Heart right ventricle (tissue), 16 donors: ENCODE results near the gene RTL9. TPM values are rescaled to one million over a fixed set of nuclear protein-coding genes. Genes with fewer than 3 reads are reported as not detected.

Experiments
- ATAC-seq, 8 donors: fragments of 200-7000 bp; cut with Tn5 transposase; one replicate each; pipeline ENCODE4 v1.9.1; 2020; ENCODE audit warnings: mild to moderate bottlenecking in 8 of 8, moderate library complexity in 8 of 8, moderate number of reproducible peaks in 1 of 8
- DNase-seq, 2 donors: peaks; one replicate each; pipeline ENCODE4 v3.0.0-alpha.2; 2020
- H3K27ac ChIP-seq, 10 donors: fragments of 200-600 bp; sonication (generic) in 2 of 10; one replicate each; pipeline versions ENCODE4 v1.5.0 to v1.8.0; 2020 to 2022; ENCODE audit warnings: mild to moderate bottlenecking in 3 of 10
- H3K27me3 ChIP-seq, 7 donors: fragments of 200-600 bp; one replicate each; pipeline ENCODE4 v1.8.0; 2021 to 2022; ENCODE audit warnings: mild to moderate bottlenecking in 2 of 7
- H3K36me3 ChIP-seq, 9 donors: fragments of 200-600 bp; sonication (generic) in 1 of 9; one replicate each; pipeline versions ENCODE4 v1.5.0 to v1.8.0; 2020 to 2022; ENCODE audit warnings: mild to moderate bottlenecking in 2 of 9
- H3K4me1 ChIP-seq, 9 donors: fragments of 200-600 bp; sonication (generic) in 1 of 9; one replicate each; pipeline versions ENCODE4 v1.5.0 to v1.8.0; 2020 to 2022; ENCODE audit warnings: mild to moderate bottlenecking in 4 of 9
- H3K4me3 ChIP-seq, 10 donors: fragments of 200-600 bp; sonication (generic) in 2 of 10; one replicate each; pipeline versions ENCODE4 v1.5.0 to v1.8.0; 2020 to 2022; ENCODE audit warnings: mild to moderate bottlenecking in 7 of 10, moderate library complexity in 2 of 10
- H3K9me3 ChIP-seq, 11 donors: fragments of 200-600 bp in 10 of 11; sonication (generic) in 2 of 11; one replicate each; pipeline versions ENCODE4 v1.5.0 to v1.8.0; 2013 to 2022; ENCODE audit warnings: mild to moderate bottlenecking in 2 of 11, control low read depth in 1 of 11, moderate library complexity in 1 of 11
- CTCF ChIP-seq, 9 donors: fragments of 200-600 bp; sonication (generic) in 2 of 9; IDR thresholded peaks; one replicate each; pipeline versions ENCODE4 v1.5.0 to v1.8.0; 2021 to 2022; ENCODE audit warnings: antibody characterized with exemption in 9 of 9, mild to moderate bottlenecking in 5 of 9, moderate library complexity in 1 of 9
- WGBS, 2 donors: extraction: QIAGEN DNeasy Blood & Tissue Kit; methylation state at CpG; one replicate each; pipeline ENCODE4 v1.1.7; 2013; ENCODE audit warnings: inconsistent platforms in 1 of 2; 5-methylcytosine and 5-hydroxymethylcytosine counted together
- intact Hi-C, 10 donors: fragments of 100-400 bp; cut with DNase I; formaldehyde crosslinking; loops; one replicate each; pipeline versions ENCODE4 v1.11.1 to v1.14.2; 2022
- polyA plus RNA-seq, 2 donors: library from polyadenylated mRNA; stranded (reverse); fragments of 200-250 nt; gene quantifications; one replicate each; pipeline ENCODE4 v1.2.3, GENCODE V29; 2013
- total RNA-seq, 10 donors: library from RNA; stranded (reverse); fragmentation: NEBNext Ultra II Directional in 3 of 10; extraction: Animal tissue kit (Norgen Biotek cat#: 25700) in 3 of 10; gene quantifications; one replicate each; pipeline versions ENCODE4 v1.2.1 to v1.2.4, GENCODE V29; 2021 to 2023
- donor health status: Arrhythmogenic right ventricular cardiomyopathy.
- donor health status: ischemic (EF 13 %, LVEDD 7.1; RV severe dilation, severe dysfunction).
- donor health status: healthy with polysubstance abuse.
- donor health status: DM: no; HTN: yes; CAD: no.
- donor health status: DM: no; HTN: no; CAD: no.
- donor health status: ischemic (EF 25% LVEDD 6.9; RV normal size, moderate dysfunction).
- donor health status: ischemic (EF 25% LVEDD 5.7; RV mildly dilated, moderate dysfunction).
- donor health status: healthy.
- donor health status: DM: yes; HTN: yes; CAD: no.
- donor health status: Ischemic cardiomyopathy.
- donor health status: ischemic (EF 35%, LVEDD 5.7; RV mildly dilated, moderate dysfunction).
- donor health status: nonischemic (EF 11% LVEDD 7.7; RV severe dilation, severe dysfunction).
- donor health status: DM: yes; HTN: yes; CAD: no.
- donor health status: PGD.
- donor health status: ischemic (EF 29% LVEDD 5.4; RV normal size, mild dysfunction).
- donor health status: nonischemic (EF 23%, LVEDD 6.1; RV moderate dilation, normal function).

Gene RTL9
- total and polyA plus RNA-seq, 12 donors = 0.29 to 1.2 (median 0.64) TPM

GRCh38 chrX:110315551-110315950 lies 43.1 kb upstream of the RTL9 start:
- no peak for ATAC-seq
- Histone ChIP-seq H3K4me1 (peaks cover 0 to 22% (median 4%) of the 10 kb centered on the region in 9 donors), H3K9me3 (no peaks in the 10 kb centered on the region), H3K27me3 (peaks cover 0 to 55% (median 0%) of the 10 kb centered on the region in 7 donors), H3K36me3 (no peaks in the 10 kb centered on the region), H3K4me3 (no peak overlapping the region), H3K27ac (no peak overlapping the region)
- WGBS, 2 donors = 53 to 66% methylated on average over 1 of the region's 1 CpG
- no peak for TF ChIP-seq CTCF (IDR thresholded peaks at IDR 0.05)
- intact Hi-C loops = loop anchor here in 5 of 10 donors (5.0 to 10.0 kb wide), 4 partner anchors 87 to 153 kb away; no protein-coding TSS in a partner anchor
- no peak for DNase-seq

GRCh38 chrX:110316351-110317060 lies 42.1 kb upstream of the RTL9 start:
- no peak for TF ChIP-seq CTCF (IDR thresholded peaks at IDR 0.05)
- no peaks in the 10 kb centered on the region for H3K9me3 ChIP-seq
- ATAC-seq = peak in 1 of 8 donors; percentile 36
- no peaks in the 10 kb centered on the region for H3K36me3 ChIP-seq
- H3K4me3 ChIP-seq = peak overlapping the region; percentile 53 to 91 (median 78)
- peaks cover 0 to 18% (median 3%) of the 10 kb centered on the region in 9 donors for H3K4me1 ChIP-seq
- no peak for DNase-seq
- H3K27ac ChIP-seq = no peak overlapping the region
- WGBS, 2 donors = 9 to 13% methylated on average over 12 of the region's 12 CpGs
- H3K27me3 ChIP-seq = peaks cover 0 to 58% (median 0%) of the 10 kb centered on the region in 7 donors
- intact Hi-C loops = loop anchor here in 5 of 10 donors (5.0 to 10.0 kb wide), 4 partner anchors 86 to 154 kb away; no protein-coding TSS in a partner anchor

GRCh38 chrX:110317061-110317819 lies 41.4 kb upstream of the RTL9 start:
- Histone ChIP-seq H3K36me3 (no peaks in the 10 kb centered on the region), H3K4me3 (peak overlapping the region; percentile 53 to 91 (median 78)), H3K4me1 (peaks cover 0 to 18% (median 3%) of the 10 kb centered on the region in 9 donors), H3K27ac (peak overlapping the region; percentile 46 to 89 (median 83)), H3K27me3 (peaks cover 0 to 58% (median 0%) of the 10 kb centered on the region in 7 donors), H3K9me3 (no peaks in the 10 kb centered on the region)
- DNase-seq (peak in 1 of 2 donors; percentile 23), ATAC-seq (peak; percentile 36 to 76 (median 57))
- TF ChIP-seq CTCF (IDR thresholded peaks at IDR 0.05) = no peak
- 0 to 1% methylated on average over 33 to 37 of the region's 40 CpGs for WGBS, 2 donors
- intact Hi-C loops = loop anchor here in 5 of 10 donors (5.0 to 10.0 kb wide), 4 partner anchors 85 to 155 kb away; no protein-coding TSS in a partner anchor
